Frontal cortex (tissue), 4 donors: ENCODE data around the gene ALPK3. TPM values are rescaled to one million over a fixed set of nuclear protein-coding genes. Genes with fewer than 3 reads are reported as not detected.

ENCODE experiments used
- DNase-seq, 2 donors: peaks; one replicate each; pipeline ENCODE4 v3.0.0; 2012; ENCODE audit warnings: low spot score in 2 of 2
- FAIRE-seq: peaks from 2 replicates; lab custom pipeline; 2012; peaks lifted over from hg19 to GRCh38; lab: Jason Lieb, UNC
- total RNA-seq: library from RNA; depleted of rRNA; stranded (reverse); fragments of >200 nt; gene quantifications from one replicate; pipeline ENCODE4 v1.2.3, GENCODE V29; 2014
- donor health status: control.
- donor health status: control.
- donor health status: control.

The ALPK3 gene
- total RNA-seq, 1 donor from 2014 or later: 0.82 TPM

DNA sequence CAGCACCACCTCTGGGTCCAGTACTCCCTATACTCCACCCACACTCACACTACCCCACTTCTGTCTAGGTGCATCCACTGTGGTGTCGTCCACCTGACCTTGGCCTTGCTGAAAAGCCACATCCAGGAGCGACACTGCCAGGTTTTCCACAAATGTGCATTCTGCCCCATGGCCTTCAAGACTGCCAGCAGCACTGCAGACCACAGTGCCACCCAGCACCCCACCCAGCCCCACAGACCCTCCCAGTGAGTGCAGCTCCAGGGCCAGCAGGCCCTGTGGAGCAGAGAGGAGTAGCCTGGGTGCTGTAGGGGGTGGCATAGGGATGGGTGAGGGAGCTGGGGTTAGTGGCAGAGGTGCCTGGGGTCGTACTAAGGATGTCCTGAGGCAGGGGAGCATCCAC lies 19.4 kb upstream of the ALPK3 start:
- FAIRE-seq (no peak), DNase-seq (no peak)

DNA sequence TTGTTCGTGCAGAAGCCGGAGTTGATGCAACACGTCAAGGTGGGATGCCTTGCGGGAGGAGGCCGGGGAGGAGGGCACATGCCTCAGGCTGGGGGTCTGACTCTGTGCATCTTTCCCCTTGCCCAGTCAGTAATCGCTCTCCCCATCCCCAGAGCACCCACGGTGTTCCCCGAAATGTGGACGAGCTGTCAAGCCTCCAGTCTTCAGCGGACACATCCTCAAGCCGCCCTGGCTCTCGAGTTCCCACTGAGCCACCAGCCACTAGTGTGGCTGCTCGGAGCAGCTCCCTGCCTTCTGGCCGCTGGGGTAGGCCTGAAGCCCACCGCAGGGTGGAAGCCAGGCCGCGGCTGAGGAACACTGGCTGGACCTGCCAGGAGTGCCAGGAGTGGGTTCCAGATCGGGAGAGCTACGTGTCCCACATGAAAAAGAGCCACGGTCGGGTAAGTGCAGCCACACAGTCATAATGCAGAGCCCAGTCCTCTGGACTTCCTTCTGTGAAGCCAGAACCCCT lies 18.7 kb upstream of the ALPK3 start:
- FAIRE-seq (no peak), DNase-seq (no peak)

DNA sequence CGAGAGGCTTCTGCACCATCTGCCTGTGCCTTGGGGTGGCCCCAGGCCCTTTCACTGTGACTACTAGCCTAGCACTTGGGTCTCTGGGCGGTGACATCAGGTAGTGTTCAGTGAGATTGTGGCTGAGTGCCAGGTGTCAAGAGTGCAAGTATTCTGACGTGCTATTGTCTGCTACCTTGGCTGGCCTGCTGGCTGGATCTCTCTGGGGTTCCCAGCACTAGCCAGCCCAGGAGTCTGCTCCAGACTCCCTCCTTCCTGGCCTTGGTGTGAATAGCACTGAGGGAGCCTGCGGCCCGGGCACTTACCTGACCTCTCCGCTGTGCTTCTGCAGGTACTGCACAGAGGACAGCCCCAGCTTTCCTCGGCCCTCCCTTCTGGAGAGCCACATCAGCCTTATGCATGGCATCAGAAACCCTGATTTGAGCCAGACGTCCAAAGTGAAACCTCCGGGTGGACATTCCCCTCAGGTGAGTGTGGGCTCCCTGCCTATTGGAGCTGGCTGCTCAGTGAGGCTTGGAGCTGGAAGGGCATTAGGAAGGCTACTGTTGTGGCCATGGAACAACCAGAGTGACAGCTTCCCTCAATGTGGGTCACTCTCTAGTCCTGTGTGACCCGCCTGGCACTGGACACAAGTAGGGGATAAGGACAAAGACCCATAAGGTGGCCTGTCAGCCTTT lies 17.5 kb upstream of the ALPK3 start:
- DNase-seq (no peak), FAIRE-seq (no peak)

DNA sequence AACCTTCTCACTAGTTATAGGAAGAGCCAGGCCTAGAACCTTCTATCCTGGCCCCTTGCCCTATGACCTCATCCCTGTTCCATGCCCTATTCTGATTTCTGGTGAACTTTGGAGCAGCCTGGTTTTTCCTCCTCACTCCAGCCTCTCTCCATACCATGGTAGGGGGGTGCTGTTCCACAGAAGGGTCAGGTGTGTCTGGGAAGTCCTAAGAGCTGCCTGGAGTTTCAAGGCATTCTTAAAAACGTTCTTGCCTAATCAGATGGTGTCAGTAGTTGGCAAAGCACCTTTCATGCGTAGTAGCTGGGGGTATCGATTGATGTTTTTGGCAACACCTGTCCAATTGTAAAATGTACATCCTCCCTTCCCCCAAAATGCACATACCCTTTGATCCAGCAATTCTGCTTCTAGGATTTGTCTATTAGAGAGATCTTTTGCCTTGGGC lies 16.8 kb upstream of the ALPK3 start:
- DNase-seq (no peak), FAIRE-seq (no peak)

DNA sequence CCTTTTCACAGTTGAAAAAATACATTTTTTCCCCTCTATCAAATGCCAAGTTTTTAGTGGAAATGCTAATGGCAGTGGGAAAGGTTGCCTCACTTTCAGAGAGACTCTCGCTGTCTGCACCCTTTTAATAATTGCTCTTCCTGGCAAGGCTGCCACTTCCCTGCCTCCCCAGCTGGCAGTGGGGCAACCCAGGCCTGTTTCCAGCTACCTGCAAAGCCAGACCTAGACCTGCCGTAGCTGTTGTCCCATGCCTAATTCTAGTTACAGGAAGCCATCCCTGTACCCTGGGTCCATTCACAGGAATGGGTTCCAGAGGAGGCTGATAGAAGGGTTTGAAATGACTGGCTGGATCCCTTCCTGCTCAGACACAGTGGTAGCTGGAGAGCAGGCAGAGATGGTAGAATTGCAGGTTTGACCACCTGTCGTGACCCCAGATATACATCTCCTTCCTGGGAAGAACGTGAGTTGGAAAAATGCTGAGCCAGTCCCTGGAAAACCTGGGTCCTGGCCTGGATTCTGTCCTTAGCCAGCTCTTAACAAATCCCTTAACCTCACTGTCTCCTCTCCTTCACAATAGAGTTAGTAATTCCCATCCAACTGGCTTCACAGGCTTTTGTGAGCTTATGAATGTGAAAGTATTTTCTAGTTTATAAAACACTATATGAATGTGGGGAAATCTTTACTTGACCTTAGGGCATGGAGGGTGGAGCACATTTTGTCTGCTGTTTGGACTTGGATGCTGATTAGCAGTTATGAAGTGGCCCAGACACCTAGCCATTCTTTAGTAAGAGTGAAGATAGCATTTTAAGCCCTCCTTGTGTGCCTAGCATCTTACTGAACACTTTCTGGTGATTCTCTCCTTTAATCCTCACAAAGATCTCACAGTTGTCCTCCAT lies 12.9 kb upstream of the ALPK3 start:
- DNase-seq (no peak), FAIRE-seq (no peak)

DNA sequence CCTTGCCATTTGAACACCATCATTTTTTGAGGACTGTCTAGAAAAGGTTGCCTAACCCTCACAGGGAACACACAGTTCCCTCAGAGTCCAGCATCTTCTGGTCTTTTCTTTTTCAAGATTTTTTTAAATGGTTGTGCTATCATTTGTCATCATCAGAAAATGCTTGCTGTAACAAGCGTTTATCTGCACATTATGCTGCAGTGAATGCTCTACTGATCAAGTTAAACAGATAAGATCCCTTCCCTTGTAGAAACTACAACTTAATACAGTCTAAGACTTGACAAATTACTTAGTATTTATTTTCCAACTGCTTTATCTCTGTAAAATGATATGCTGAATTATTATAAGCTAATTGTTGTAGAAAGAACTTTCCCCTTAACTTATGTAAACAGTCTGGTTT lies 11.9 kb upstream of the ALPK3 start:
- FAIRE-seq: no peak
- no peak for DNase-seq

DNA sequence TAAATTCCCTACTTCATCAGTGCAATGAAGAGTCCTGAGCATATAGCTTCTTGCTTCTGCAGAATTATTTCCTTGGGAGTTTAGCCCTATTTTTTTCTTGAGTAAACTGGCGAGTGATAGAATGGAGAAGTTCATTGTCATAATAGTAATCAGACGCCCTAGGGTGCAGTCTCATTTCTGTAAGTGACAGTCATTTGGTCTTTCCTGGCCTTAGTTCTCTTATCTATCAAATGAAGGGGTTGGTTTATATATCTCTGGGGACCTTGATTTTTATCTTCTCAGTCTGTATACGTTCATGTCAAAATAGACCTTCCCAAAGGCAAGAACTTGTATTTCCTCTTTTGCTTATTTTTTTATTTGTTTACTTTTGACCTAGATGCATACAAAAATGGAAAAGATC lies 9.9 kb upstream of the ALPK3 start:
- DNase-seq: no peak
- FAIRE-seq: no peak

DNA sequence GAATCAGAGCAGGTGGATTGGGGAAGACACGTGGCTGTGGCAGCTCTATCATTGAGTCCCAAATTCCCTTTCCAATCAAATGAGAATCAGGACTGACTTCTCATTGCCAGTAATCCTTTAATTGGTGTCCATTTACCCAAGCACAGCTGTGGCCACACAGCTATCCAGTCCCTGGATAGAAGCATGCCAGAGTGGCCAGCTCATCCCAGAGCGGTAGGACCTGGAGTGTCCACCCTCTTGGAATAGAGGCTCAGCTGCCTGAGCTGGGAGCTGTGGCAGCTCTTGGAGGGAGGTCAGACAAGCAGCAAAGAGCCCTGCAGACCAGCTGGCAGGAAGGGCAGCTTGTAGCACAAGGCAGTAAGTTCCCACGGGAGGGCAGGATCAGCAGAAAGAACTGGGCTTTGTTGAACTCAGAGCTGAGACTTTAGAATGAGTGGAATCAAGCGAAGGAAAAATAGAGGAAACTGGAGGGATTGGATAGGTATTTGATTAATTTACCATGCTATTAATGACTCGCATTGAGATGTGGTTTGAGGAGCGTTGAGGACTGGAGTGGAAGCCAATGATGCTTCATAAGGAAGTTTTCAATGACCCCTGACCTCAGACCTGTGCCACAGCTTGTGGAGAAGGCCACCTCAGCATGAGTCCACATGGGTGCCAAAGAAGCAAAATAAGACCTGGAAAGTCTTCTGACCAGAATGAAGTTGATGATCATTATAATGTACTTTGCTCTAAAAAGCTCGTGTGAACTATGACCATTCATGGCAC lies 6.9 kb upstream of the ALPK3 start:
- DNase-seq (no peak), FAIRE-seq (no peak)

DNA sequence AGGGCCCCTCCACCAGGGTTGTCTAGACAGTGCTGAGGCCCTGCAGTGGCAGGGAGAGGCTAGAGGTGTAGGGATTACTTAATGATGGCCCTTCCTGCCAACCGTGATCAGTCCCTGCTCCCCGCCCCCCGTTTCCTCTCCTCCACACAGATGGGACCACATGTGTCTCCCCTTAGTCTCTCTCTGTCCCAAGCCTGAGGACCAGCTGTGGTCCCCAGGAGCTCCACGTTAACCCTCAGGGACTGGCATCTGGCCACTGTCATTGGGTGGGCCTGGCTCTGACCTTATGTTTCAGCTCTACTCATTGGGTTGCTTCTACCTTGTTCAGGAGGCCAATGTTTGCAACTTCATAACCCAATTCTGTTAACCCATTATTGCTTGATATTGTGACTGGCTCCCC lies 6.0 kb upstream of the ALPK3 start:
- FAIRE-seq (no peak), DNase-seq (no peak)

DNA sequence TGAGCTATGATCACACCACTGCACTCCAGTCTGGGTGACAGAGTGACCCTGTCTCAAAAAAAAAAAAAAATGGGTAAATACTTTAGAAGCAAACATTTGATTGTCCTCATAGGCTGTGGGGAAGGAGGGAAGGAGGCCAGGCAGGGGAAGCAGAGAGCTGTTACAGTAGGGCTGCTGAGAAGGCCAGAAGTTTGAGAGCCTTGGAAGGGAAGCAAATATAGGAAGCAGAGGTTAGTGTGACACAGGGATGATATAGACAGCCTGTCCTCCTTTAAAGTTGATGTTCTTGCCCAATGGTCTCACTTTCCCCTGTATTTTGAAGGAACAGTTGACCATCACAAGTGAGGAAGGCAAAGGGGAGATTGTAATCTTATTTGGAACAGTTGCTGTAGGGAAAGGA lies 5.3 kb upstream of the ALPK3 start:
- FAIRE-seq (no peak), DNase-seq (no peak)

DNA sequence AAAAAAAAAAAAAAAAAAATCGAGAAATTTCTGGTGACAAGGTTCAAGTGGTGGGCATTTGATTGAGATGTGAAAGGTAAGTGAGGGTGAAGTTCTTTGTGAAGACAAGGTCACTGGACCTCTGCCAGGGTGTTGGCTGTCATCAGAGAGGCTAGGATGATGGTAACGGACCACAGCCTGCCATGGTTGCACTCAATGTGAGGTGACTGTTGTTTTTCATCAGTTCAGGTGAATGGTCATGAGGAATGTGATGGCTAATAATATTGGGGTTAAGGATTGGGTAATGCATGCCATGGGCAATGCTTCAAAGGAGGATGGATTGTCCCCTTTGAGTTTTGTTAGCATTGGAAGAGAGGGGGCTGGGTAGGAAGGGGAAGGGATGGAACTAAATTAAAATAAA lies 4.3 kb upstream of the ALPK3 start:
- FAIRE-seq (no peak), DNase-seq (no peak)

DNA sequence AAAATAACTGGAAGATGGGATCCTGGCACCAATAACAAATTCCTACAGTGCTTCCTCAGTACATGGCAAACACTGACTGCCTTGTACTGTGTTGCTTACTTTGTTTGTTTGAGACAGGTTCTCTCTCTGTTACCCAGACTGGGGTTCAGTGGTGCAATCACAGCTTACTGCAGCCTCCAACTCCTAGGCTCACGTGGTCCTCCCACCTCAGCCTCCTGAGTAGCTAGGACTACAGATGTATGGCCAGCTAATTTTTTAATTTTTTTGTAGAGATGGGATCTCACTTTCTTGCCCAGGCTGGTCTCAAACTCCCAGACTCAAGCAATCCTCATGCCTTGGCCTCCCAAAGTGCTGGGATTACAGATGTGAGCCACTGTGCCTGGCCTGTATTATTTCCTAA lies 3.7 kb upstream of the ALPK3 start:
- FAIRE-seq: no peak
- DNase-seq: no peak

DNA sequence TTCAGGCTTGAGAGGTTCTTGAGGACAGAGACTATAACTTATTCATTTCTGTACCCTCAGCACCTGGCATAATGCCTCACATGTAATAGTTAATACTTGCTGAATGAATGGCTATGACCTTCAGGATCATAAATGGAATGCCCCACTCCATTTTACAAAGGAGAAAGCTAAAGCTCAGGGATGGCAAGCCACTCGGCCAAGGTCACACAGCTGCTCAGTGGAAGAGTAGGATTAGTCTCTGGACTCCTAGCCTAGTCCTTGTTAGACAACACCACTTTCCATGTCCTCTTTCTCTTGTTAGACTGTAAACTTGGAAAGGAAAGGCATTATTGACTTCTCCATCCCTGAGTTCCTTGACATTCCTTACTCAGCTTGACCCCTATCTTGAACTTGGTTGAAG lies 3.2 kb upstream of the ALPK3 start:
- FAIRE-seq: no peak
- DNase-seq: no peak

DNA sequence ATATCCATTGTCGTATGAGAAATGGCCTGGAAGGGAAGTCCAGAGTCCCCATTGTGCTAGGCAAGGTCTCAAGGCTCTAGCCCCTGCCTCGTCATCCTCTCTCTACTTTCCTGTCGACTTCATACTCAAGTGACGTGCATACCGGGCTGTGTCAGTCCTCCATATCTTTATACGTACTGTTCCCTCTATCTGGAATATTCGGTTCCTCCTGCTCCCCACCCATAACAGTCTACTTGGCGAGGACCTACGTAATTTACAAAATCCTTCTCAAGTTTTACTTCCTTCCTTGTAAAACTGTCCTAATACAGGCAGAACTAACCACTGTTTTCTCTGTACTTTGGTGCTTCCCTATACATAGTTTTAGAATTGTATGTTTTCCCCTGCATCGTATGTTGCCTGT lies 2.2 kb upstream of the ALPK3 start:
- no peak for DNase-seq
- no peak for FAIRE-seq

DNA sequence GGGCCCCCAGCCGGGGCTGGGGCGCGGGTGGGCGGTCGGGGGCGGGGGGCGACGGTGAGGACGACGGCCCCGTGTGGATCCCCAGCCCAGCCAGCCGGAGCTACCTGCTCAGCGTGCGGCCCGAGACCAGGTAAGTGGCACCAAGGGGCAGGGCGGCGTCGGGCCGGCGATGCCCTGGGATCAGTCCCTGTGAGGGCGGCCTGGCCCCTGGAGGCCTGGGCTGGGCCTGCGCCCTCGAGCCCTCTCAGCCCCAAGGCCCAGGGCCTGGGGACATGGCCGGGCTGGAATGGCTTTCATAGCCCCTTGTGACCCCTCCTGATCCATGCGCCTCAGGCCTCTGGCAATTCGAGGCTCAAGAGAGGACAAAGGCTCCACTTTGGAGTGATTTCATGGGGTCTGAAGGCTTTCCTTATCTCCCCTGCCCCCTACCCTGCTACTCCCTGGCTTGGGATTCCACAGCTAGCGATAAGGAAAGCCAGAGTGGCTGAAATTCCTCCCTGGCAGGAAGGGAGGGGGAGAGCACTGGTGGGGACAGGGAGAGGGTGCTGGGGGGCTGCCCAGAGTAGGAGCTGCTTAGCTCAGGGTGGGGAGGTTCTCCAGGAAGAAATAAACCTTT lies 418 bp downstream of the ALPK3 start:
- FAIRE-seq: no peak

DNA sequence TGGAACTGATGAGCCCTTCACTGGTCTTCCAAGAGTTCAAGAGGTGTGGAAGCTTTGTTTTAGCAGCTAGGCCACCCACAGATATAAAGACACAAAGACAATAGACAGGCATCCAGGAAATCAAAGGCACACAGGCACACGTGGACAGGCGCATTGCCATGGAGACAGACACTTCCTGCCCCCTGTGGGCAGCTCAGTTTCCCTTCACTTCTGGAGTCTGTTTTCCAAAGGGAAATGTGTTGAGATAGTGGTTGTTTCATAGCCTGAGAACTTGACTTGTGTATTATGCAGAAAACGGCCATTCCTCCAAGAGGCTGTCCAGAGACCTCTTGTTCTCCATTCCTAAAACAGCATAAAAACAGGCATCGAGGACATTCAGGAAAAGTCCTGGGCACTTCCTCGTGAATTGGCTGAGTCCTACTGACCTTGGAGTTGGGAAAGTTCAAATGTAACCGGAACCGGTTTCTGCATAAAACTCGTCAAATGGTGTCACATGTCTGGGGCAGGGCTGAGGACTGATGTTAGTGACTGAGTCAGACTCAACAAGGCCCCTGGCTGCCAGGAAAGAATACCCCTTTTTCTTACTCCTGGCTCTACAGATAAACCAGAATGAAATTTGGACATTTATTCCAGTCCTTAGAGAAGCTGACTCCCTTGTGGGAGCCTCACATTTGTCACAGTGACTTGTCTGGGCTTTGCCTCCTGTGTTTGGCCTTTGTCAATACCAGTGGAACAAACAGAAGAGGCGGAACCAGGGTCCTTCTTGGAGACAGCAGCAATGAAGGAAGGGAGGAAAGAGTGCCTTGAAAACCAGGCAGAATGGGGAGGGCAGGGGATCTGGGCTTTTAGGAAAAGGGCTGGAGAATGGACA lies 1.3 kb downstream of the ALPK3 start:
- peak in 1 of 2 donors; percentile 47 for DNase-seq
- no peak for FAIRE-seq

More for the DNA sequence above, 418 bp downstream of the ALPK3 start:
- DNase-seq: no peak

DNA sequence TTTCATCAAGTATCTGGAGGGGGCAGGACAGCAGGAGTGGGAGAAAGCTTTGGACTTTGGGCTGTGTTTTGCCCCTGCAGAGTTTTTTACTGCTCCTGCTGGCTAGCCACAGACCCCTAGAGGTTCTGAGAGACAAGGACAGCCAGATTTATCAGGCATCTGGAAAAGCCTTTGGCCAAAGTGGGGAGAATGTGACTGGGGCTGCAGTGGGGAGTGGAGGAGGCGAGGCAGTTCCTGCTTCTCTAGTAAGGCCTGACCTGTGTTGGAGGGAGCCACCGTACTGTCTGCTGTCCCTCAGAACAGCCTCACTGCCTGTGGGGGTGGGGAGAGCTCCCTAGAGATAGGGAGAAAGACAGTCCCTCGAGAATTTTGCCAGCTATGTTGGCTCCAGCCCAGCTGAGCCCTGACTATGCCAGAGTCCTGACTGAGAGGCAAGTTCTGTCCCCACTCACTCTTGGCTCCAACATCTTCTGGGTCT lies 2.2 kb downstream of the ALPK3 start:
- no peak for FAIRE-seq
- DNase-seq: no peak

DNA sequence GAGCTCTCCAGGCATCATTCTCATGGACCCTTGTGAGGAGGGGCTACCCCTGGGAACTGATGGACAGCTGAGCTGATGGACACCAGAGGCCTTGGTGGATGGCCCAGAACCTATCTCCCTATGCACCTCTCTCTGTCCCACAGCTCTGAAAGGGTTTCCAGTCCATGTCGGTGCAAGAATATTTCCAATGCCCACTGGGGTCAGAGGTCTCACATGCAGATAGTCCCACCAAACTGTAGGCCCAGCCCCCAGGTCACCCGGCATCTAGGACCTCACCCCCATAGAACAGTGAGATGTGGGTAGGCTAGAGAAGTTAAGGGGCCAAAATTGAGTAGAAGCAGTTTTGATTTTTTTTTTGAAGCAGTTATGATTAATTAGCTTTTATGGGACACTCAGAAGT lies 2.6 kb downstream of the ALPK3 start:
- FAIRE-seq: no peak
- DNase-seq: no peak

DNA sequence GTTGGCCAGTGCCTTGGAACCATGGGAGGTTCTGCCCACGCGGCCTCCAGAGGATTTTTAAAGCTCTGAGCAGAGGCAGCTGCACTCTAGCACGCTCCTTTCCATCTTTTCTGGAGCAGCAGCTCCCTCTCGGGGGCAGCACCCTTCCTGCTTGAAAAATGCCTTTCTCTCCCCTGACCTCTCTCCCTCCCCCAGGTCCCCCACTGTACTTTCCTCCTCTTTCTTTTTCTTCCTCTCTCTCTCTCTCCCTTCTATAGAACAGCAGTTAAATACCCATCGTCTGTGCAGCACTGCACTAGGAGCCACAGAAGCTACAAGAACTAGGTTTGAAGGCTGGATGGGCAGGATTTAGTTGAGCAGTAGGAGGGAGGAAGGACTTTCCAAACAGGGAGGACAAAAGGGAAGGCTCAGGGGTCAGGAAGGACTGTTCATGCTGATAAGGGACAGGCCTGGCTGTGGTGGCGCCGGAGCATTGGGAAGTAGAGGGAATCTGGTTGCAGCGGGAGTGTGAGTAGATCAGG lies 4.4 kb downstream of the ALPK3 start:
- FAIRE-seq (no peak), DNase-seq (no peak)
